OCI-LY7 (cell line): Measurements from ENCODE around the gene HPSE.

ENCODE experiments used
- EZH2phosphoT487 ChIP-seq: fragments of 200-600 bp; sonication (generic); IDR thresholded peaks from 2 replicates; pipeline ENCODE4 v1.6.1; 2018; ENCODE audit warnings: low read depth, borderline replicate concordance, mild to moderate bottlenecking, mixed run types, antibody characterized with exemption, low read length, moderate library complexity, mixed read lengths
- TF ChIP-seq, protein P1 (sequence below): fragments of 200-600 bp; sonication (generic); conservative IDR thresholded peaks from 2 replicates; pipeline ENCODE4 v1.5.1; 2014; ENCODE audit warnings: mild to moderate bottlenecking, antibody characterized with exemption, low read length, moderate library complexity, mixed read lengths

DNA sequence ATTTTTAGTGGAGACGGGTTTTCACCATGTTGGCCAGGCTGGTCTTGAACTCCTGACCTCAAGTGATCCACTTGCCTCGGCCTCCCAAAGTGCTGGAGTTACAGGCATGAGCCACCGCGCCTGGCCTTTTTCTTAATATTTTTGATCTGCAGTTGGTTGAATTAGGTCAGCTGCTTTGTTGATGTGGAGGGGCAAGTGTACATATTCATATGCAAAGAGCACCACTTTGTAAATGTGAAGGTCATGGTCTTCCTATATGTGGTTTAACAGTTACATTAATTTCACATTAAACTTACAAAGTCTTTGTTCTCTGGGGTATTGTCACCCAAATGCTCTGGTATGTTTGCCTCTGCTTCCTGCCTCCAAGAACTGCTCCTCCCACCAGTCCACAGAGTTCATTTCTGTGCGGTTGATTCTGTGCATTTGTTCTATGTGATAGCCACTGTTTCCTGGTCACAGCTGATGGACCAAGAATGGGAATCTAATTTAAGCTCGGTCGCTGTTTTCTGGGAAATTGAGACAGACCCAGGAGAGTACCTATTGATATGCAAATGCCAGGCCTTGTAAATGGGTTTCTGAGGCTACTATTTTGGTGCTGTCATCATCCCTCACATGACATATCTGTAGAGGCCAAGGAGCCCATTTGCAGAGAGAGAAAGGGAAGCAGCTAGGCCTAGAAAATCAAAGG, 26.9 kb upstream of the HPSE start:
- TF ChIP-seq, protein P1, sequence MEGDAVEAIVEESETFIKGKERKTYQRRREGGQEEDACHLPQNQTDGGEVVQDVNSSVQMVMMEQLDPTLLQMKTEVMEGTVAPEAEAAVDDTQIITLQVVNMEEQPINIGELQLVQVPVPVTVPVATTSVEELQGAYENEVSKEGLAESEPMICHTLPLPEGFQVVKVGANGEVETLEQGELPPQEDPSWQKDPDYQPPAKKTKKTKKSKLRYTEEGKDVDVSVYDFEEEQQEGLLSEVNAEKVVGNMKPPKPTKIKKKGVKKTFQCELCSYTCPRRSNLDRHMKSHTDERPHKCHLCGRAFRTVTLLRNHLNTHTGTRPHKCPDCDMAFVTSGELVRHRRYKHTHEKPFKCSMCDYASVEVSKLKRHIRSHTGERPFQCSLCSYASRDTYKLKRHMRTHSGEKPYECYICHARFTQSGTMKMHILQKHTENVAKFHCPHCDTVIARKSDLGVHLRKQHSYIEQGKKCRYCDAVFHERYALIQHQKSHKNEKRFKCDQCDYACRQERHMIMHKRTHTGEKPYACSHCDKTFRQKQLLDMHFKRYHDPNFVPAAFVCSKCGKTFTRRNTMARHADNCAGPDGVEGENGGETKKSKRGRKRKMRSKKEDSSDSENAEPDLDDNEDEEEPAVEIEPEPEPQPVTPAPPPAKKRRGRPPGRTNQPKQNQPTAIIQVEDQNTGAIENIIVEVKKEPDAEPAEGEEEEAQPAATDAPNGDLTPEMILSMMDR = no peak
- no peak for TF ChIP-seq EZH2phosphoT487
